ENCODE results near the gene ABTB1.

ABTB1 gene

GRCh38 chr3:127722091-127722784 is 49.5 kb downstream of the ABTB1 start:
- DNase-seq = no peak

- DNase-seq = no peak
These were observed 50.3 kb downstream of the ABTB1 start for GRCh38 chr3:127723011-127723567.

GRCh38 chr3:127726894-127727293 is 54.1 kb downstream of the ABTB1 start:
- DNase-seq = no peak

GRCh38 chr3:127728417-127729015 is 55.8 kb downstream of the ABTB1 start:
- DNase-seq = no peak

GRCh38 chr3:127729556-127730056 is 56.9 kb downstream of the ABTB1 start:
- DNase-seq = no peak

- DNase-seq = no peak
These were observed 57.4 kb downstream of the ABTB1 start for GRCh38 chr3:127730171-127730570.

All from right forelimb (tissue), 1 donor.